Measurements from ENCODE around the gene ZNF486.
A peak's percentile ranks its signal among the peaks of the same experiment; 100 is the strongest.
"Not testable (repeated sequence)": the region's sequence is repeated elsewhere in the genome, so short reads cannot be mapped to it uniquely, and the experiment has no call there.

The ZNF486 gene

DNA sequence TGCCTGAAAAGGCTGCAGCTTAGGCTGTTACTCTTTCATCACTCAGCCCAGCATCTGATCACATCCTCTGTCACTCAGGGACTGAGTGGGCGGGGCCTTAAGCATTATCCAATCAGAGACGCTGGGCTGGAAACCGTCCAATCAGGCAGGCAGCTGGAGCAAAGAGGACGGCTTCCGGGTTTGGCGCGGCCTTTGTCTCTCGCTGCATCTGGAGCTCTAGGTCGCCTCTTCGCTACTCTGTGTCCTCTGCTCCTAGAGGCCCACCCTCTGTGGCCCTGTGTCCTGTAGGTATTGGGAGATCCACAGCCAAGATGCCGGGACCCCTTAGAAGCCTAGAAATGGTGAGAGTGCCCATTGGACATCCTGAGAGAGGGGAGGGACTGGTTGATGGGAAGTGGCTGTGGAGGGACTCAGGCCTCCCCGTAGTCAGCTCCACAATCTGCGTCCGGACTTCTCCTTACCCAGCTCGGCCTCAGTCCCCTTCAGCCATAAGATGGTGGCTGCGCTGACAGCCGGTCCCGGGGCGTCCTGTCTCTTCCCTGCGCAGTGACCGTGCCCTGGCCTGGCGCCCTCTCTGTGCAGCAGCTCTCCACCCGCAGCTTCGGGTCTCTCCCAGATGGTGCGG, at the start of gene ZNF486:
TSS of gene ZNF486 (plus strand) at position 195 of the 625 bp plus-strand sequence. CDS start at position 312, 117 bp downstream.
- peak within 1 kb of the TSS; percentile 74 for H3K4me3 ChIP-seq (ENCODE audit: low read depth, low read length)
- peak; percentile 94 for DNase-seq (ENCODE audit: low read depth)
- TF ChIP-seq POLR2A (IDR thresholded peaks at IDR 0.05; ENCODE audit: extremely low read depth, insufficient read length) (no peak), MYC (IDR thresholded peaks at IDR 0.05; ENCODE audit: low read depth, low read length) (no peak)
- TF ChIP-seq, protein P1, sequence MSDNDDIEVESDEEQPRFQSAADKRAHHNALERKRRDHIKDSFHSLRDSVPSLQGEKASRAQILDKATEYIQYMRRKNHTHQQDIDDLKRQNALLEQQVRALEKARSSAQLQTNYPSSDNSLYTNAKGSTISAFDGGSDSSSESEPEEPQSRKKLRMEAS (IDR thresholded peaks at IDR 0.05; ENCODE audit: low read depth, low read length) = no peak
- TF ChIP-seq, protein P2, sequence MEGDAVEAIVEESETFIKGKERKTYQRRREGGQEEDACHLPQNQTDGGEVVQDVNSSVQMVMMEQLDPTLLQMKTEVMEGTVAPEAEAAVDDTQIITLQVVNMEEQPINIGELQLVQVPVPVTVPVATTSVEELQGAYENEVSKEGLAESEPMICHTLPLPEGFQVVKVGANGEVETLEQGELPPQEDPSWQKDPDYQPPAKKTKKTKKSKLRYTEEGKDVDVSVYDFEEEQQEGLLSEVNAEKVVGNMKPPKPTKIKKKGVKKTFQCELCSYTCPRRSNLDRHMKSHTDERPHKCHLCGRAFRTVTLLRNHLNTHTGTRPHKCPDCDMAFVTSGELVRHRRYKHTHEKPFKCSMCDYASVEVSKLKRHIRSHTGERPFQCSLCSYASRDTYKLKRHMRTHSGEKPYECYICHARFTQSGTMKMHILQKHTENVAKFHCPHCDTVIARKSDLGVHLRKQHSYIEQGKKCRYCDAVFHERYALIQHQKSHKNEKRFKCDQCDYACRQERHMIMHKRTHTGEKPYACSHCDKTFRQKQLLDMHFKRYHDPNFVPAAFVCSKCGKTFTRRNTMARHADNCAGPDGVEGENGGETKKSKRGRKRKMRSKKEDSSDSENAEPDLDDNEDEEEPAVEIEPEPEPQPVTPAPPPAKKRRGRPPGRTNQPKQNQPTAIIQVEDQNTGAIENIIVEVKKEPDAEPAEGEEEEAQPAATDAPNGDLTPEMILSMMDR (IDR thresholded peaks at IDR 0.05; ENCODE audit: low read depth, low read length) = no peak

DNA sequence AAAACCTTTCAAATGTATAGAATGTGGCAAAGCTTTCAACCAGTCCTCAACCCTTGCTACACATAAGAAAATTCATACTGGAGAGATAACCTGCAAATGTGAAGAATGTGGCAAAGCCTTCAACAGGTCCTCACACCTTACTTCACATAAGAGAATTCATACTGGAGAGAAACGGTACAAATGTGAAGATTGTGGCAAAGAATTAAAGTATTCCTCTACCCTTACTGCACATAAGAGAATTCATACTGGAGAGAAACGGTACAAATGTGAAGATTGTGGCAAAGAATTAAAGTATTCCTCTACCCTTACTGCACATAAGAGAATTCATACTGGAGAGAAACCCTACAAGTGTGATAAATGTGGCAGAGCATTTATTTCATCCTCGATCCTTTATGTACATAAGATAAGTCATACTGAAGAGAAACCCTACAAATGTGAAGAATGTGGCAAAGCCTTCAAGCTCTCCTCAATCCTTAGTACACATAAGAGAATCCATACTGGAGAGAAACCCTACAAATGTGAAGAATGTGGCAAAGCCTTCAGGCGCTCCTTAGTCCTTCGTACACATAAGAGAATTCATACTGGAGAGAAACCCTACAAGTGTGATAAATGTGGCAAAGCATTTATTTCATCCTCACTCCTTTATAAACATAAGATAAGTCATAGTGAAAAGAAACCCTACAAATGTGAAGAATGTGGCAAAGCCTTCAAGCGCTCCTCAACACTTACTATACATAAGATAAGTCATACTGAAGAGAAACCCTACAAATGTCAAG, 48.8 kb upstream of the ZNF486 start:
- H3K4me3 ChIP-seq (ENCODE audit: low read depth, low read length); DNase-seq (ENCODE audit: low read depth): not testable (repeated sequence)

DNA sequence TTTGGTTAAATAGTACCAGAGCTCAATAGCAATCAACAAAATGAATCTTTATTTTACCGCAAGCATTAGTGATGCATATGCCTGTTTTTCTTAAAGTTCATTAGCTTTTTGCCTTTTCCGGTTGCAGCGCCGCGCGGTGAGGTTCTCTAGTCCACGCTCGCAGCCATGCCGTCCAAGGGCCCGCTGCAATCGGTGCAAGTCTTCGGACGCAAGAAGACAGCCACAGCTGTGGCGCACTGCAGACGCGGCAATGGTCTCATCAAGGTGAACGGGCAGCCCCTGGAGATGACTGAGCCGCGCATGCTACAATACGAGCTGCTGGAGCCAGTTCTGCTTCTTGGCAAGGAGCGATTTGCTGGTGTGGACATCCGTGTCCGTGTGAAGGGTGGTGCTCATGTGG, 42.1 kb upstream of the ZNF486 start:
- no peak overlapping the region for H3K4me3 ChIP-seq (ENCODE audit: low read depth, low read length)
- DNase-seq (ENCODE audit: low read depth) = no peak
- TF ChIP-seq MYC (IDR thresholded peaks at IDR 0.05; ENCODE audit: low read depth, low read length) (no peak), POLR2A (IDR thresholded peaks at IDR 0.05; ENCODE audit: extremely low read depth, insufficient read length) (no peak)
- TF ChIP-seq, protein P2 (IDR thresholded peaks at IDR 0.05; ENCODE audit: low read depth, low read length) = no peak
- TF ChIP-seq, protein P1 (IDR thresholded peaks at IDR 0.05; ENCODE audit: low read depth, low read length) = no peak

DNA sequence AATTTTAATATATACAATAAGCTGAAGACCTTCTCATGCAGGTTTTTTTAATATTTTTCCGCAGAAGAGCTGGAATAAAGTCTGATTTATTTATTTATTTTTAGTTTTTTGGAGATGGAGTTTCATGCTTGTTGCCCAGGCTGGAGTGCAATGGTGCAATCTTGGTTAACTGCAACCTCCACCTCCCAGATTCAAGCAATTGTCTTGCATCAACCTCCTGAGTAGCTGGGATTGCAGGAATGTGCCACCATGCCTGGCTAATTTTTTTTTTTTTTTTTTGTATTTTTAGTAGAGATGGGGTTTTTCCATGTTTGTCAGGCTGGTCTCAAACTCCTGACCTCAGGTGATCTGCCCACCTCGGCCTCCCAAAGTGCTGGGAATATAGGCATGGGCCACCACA, 34.1 kb upstream of the ZNF486 start:
- not testable (repeated sequence) for DNase-seq (ENCODE audit: low read depth); H3K4me3 ChIP-seq (ENCODE audit: low read depth, low read length)

DNA sequence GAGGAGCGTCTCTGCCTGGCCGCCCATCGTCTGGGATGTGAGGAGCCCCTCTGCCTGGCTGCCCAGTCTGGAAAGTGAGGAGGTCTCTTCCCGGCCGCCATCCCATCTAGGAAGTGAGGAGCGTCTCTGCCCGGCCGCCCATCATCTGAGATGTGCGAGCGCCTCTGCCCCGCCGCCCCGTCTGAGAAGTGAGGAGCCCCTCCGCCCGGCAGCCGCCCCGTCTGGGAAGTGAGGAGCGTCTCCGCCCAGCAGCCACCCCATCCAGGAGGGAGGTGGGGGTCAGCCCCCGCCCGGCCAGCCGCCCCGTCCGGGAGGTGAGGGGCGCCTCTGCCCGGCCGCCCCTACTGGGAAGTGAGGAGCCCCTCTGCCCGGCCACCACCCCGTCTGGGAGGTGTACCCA, 29.3 kb upstream of the ZNF486 start:
- not testable (repeated sequence) for DNase-seq (ENCODE audit: low read depth); H3K4me3 ChIP-seq (ENCODE audit: low read depth, low read length)

DNA sequence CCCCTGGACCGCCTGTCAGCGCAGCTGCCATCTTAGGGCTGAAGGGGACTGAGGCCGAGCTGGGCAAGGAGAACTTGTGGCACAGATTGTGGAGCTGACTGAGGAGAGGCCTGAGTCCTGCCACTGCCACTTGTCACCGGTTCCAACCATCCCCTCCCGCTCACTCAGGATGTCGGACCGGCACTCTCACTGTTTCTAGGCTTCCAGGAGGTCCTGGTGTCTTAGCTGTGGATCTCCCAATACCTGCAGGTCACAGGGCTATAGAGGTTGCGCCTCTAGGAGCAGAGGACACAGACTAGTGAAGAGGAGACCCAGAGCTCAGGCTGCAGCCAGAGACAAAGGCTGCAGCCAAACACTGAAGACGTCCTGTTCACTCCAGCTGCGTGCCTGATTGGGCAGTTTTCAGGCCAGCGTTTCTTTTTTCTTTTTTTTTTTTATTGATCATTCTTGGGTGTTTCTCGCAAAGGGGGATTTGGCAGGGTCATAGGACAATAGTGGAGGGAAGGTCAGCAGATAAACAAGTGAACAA, 15.3 kb upstream of the ZNF486 start:
- DNase-seq (ENCODE audit: low read depth) = no peak
- no peak for TF ChIP-seq POLR2A (IDR thresholded peaks at IDR 0.05; ENCODE audit: extremely low read depth, insufficient read length)
- TF ChIP-seq MYC (IDR thresholded peaks at IDR 0.05; ENCODE audit: low read depth, low read length) = no peak
- TF ChIP-seq, protein P1 (IDR thresholded peaks at IDR 0.05; ENCODE audit: low read depth, low read length) = no peak
- TF ChIP-seq, protein P2 (IDR thresholded peaks at IDR 0.05; ENCODE audit: low read depth, low read length) = no peak
- no peak overlapping the region for H3K4me3 ChIP-seq (ENCODE audit: low read depth, low read length)

DNA sequence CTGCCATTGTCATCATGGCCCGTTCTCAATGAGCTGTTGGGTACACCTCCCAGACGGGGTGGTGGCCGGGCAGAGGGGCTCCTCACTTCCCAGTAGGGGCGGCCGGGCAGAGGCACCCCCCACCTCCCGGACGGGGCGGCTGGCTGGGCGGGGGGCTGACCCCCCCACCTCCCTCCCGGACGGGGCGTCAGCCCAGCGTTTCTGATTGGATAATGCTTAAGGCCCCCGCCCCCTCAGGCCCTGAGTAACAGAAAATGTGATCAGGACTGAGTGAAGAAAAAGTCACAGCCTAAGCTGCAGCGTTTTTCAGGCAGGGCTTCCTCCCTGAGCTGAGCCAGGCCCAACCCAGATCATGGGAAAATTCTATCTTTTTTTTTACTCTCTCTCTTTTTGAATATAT, 14.5 kb upstream of the ZNF486 start:
- not testable (repeated sequence) for H3K4me3 ChIP-seq (ENCODE audit: low read depth, low read length); DNase-seq (ENCODE audit: low read depth)

DNA sequence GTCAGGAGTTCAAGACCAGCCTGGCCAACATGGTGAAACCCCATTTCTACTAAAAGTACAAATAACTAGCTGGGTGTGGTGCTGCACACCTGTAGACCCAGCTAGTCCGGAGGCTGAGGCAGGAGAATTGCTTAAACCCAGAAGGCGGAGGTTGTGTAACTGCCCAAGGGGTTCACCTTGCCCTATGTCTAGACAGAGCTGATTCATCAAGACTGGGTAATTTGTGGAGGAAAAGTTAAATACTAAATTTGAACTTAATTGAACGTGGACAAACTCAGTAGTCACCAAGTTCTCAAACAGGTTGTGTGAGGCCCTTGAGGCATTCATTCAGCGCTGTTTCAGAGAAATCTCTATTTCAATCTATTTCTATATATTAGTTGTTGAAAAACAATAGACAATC, 13.7 kb upstream of the ZNF486 start:
- H3K4me3 ChIP-seq (ENCODE audit: low read depth, low read length) = no peak overlapping the region
- no peak for TF ChIP-seq MYC (IDR thresholded peaks at IDR 0.05; ENCODE audit: low read depth, low read length)
- no peak for TF ChIP-seq POLR2A (IDR thresholded peaks at IDR 0.05; ENCODE audit: extremely low read depth, insufficient read length)
- TF ChIP-seq, protein P2 (IDR thresholded peaks at IDR 0.05; ENCODE audit: low read depth, low read length) = no peak
- TF ChIP-seq, protein P1 (IDR thresholded peaks at IDR 0.05; ENCODE audit: low read depth, low read length) = no peak
- DNase-seq (ENCODE audit: low read depth) = no peak
